HL-60 (cell line): ENCODE results near the gene IQGAP2.
"Not testable (repeated sequence)": the region's sequence is repeated elsewhere in the genome, so short reads cannot be mapped to it uniquely, and the experiment has no call there.

Experiments used
- DNase-seq, 2 experiments: peaks; one replicate each; pipeline ENCODE4 v3.0.0-alpha.2; 2010 to 2020; ENCODE audit warnings: low read depth in 1 of 2, low spot score in 1 of 2
- H3K27ac ChIP-seq: fragments of 250-450 bp; sonication (Bioruptor Pico); replicated peaks from 2 replicates; pipeline ENCODE4 v1.5.1; 2020; ENCODE audit warnings: mild to moderate bottlenecking, moderate library complexity
- H3K27me3 ChIP-seq: fragments of 250-450 bp; sonication (Bioruptor Pico); 2 replicates; pipeline ENCODE4 v1.5.1; 2021; ENCODE audit warnings: mild to moderate bottlenecking, moderate library complexity; ENCODE audit not compliant: insufficient read depth, poor library complexity, severe bottlenecking
- H3K4me3 ChIP-seq: replicated peaks from 2 replicates; pipeline ENCODE4 v1.5.1; 2011; ENCODE audit warnings: mild to moderate bottlenecking, control low read depth, low read length; ENCODE audit not compliant: insufficient read depth
- CTCF ChIP-seq: IDR thresholded peaks from one replicate; pipeline ENCODE4 v1.5.1; 2011; ENCODE audit warnings: low read length, control low read depth, inconsistent platforms; ENCODE audit not compliant: insufficient read depth
- GABPA ChIP-seq: IDR thresholded peaks from 2 replicates; pipeline ENCODE4 v1.6.1; 2012; ENCODE audit warnings: low read depth
- POLR2AphosphoS5 ChIP-seq: IDR thresholded peaks from 2 replicates; pipeline ENCODE4 v1.6.1; 2012; ENCODE audit warnings: low read depth
- SPI1 ChIP-seq: IDR thresholded peaks from 2 replicates; pipeline ENCODE4 v1.6.1; 2012; ENCODE audit warnings: low read depth, mild to moderate bottlenecking, borderline replicate concordance
- TF ChIP-seq, protein P1 (sequence below): IDR thresholded peaks from 2 replicates; pipeline ENCODE4 v1.6.1; 2012; ENCODE audit warnings: low read depth; ENCODE audit not compliant: insufficient replicate concordance

The IQGAP2 gene

GRCh38 chr5:76735762-76736545 is 332.9 kb downstream of the IQGAP2 start:
- TF ChIP-seq GABPA: no peak
- TF ChIP-seq, protein P1, sequence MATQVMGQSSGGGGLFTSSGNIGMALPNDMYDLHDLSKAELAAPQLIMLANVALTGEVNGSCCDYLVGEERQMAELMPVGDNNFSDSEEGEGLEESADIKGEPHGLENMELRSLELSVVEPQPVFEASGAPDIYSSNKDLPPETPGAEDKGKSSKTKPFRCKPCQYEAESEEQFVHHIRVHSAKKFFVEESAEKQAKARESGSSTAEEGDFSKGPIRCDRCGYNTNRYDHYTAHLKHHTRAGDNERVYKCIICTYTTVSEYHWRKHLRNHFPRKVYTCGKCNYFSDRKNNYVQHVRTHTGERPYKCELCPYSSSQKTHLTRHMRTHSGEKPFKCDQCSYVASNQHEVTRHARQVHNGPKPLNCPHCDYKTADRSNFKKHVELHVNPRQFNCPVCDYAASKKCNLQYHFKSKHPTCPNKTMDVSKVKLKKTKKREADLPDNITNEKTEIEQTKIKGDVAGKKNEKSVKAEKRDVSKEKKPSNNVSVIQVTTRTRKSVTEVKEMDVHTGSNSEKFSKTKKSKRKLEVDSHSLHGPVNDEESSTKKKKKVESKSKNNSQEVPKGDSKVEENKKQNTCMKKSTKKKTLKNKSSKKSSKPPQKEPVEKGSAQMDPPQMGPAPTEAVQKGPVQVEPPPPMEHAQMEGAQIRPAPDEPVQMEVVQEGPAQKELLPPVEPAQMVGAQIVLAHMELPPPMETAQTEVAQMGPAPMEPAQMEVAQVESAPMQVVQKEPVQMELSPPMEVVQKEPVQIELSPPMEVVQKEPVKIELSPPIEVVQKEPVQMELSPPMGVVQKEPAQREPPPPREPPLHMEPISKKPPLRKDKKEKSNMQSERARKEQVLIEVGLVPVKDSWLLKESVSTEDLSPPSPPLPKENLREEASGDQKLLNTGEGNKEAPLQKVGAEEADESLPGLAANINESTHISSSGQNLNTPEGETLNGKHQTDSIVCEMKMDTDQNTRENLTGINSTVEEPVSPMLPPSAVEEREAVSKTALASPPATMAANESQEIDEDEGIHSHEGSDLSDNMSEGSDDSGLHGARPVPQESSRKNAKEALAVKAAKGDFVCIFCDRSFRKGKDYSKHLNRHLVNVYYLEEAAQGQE: no peak
- DNase-seq: no peak
- Histone ChIP-seq H3K27me3 (no peaks in the 10 kb centered on the region), H3K27ac (no peak overlapping the region), H3K4me3 (no peak overlapping the region)

DNA sequence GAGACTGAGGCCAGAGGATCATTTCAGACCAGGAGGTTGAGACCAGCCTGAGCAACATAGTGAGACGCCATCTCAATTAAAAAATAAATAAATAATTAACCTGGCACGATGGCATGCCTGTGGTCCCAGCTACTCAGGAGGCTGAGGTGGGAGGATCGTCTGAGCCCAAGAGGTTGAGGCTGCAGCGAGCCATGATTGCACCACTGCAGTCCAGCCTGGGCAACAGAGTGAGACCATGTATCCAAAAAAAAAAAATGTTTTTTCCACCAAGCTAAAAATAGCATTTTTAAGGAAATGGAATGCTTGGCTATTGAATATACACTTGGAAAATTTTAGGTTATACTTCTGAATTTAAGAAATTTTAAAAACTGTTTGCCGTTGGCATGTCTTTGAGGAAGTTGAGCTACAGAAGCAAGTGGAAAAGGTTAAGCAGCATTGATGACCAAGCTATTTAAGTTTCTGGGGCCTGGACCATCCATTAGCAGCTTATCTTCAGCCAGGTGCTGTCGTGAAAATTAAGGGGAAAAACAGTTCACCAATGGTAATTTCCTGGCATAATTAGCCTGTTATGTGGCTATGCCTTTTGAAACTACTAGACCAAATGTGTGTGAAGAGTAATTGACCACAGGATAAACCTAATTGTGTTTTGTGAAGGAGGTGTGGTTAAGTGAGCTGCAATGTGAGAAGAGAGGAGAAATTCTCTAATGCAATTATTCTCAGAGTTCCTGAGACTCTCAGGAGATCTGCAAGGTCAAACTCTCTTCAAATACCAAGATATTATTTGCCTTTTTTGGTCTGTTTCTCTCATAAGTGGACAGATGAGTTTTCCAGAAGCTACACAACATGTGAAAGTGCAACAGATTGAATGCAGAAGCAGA is 333.8 kb downstream of the IQGAP2 start:
- TF ChIP-seq SPI1 (no peak), POLR2AphosphoS5 (no peak), GABPA (no peak), CTCF (no peak)
- TF ChIP-seq, protein P1: no peak
- H3K27ac ChIP-seq: no peak overlapping the region
- no peak for DNase-seq
- H3K27me3 ChIP-seq: no peaks in the 10 kb centered on the region
- no peak overlapping the region for H3K4me3 ChIP-seq

GRCh38 chr5:76737846-76738245 is 334.8 kb downstream of the IQGAP2 start:
- no peak for DNase-seq
- TF ChIP-seq, protein P1: no peak
- Histone ChIP-seq H3K4me3 (no peak overlapping the region), H3K27me3 (no peaks in the 10 kb centered on the region), H3K27ac (no peak overlapping the region)

DNA sequence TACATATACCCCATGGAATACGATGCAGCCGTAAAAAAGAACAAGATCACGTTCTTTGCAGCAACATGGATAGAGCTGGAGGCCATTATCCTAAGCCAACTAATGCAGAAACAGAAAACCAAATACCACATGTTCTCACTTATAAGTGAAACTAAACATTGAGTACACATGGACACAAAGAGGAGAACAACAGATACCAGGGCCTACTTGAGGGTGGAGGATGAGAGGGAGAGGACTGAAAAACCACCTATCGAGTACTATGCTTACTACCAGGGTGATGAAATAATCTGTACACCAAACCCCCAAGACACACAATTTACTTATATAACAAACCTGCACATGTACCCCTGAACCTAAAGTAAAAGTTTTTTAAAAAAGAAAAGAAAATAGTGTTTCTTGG is 338.4 kb downstream of the IQGAP2 start:
- not testable (repeated sequence) for H3K27ac ChIP-seq, DNase-seq, H3K27me3 ChIP-seq, H3K4me3 ChIP-seq
